HEK293 (cell line): ENCODE data around the gene AFF2.

Source experiments
- BCL11A ChIP-seq: fragments of 450-650 bp; formaldehyde crosslinking; IDR thresholded peaks from 2 replicates; pipeline ENCODE4 v1.5.1; 2016; ENCODE audit warnings: low read depth, missing biosample characterization, missing genetic modification characterization
- KLF1 ChIP-seq: fragments of 450-650 bp; formaldehyde crosslinking; IDR thresholded peaks from 2 replicates; pipeline ENCODE4 v1.5.1; 2016; ENCODE audit warnings: missing biosample characterization, missing genetic modification characterization
- SP3 ChIP-seq: fragments of 450-650 bp; formaldehyde crosslinking; IDR thresholded peaks from 2 replicates; pipeline ENCODE4 v1.5.1; 2016; ENCODE audit warnings: missing biosample characterization, missing genetic modification characterization
- TRIM28 ChIP-seq: IDR thresholded peaks from 2 replicates; pipeline ENCODE4 v1.6.1; 2011; ENCODE audit warnings: low read length, control low read depth, borderline replicate concordance
- ZNF114 ChIP-seq: fragments of 450-650 bp; formaldehyde crosslinking; IDR thresholded peaks from 2 replicates; pipeline ENCODE4 v1.5.0; 2017; ENCODE audit warnings: missing biosample characterization, missing genetic modification characterization
- ZNF174 ChIP-seq: fragments of 450-650 bp; formaldehyde crosslinking; IDR thresholded peaks from 2 replicates; pipeline ENCODE4 v1.5.0; 2017; ENCODE audit warnings: missing biosample characterization, mild to moderate bottlenecking, missing genetic modification characterization
- ZNF175 ChIP-seq: fragments of 450-650 bp; formaldehyde crosslinking; IDR thresholded peaks from 2 replicates; pipeline ENCODE4 v1.5.1; 2016; ENCODE audit warnings: missing biosample characterization, missing genetic modification characterization
- ZNF184 ChIP-seq: fragments of 450-650 bp; IDR thresholded peaks from 2 replicates; pipeline ENCODE4 v1.5.1; 2018; ENCODE audit warnings: missing biosample characterization, mild to moderate bottlenecking, missing genetic modification characterization
- ZNF335 ChIP-seq: fragments of 450-650 bp; formaldehyde crosslinking; conservative IDR thresholded peaks from 2 replicates; pipeline ENCODE4 v1.5.1; 2016; ENCODE audit warnings: missing biosample characterization, missing genetic modification characterization
- ZNF473 ChIP-seq: fragments of 450-650 bp; formaldehyde crosslinking; IDR thresholded peaks from 2 replicates; pipeline ENCODE4 v1.5.1; 2017; ENCODE audit warnings: missing biosample characterization, missing genetic modification characterization
- TF ChIP-seq, protein P1 (sequence below): fragments of 450-650 bp; formaldehyde crosslinking; IDR thresholded peaks from 2 replicates; pipeline ENCODE4 v1.5.1; 2016; ENCODE audit warnings: missing biosample characterization, missing genetic modification characterization
- TF ChIP-seq, protein P2 (sequence below): fragments of 450-650 bp; formaldehyde crosslinking; IDR thresholded peaks from 2 replicates; pipeline ENCODE4 v1.5.1; 2016; ENCODE audit warnings: missing biosample characterization, missing genetic modification characterization, low read depth
- TF ChIP-seq, protein P3 (sequence below): fragments of 450-650 bp; formaldehyde crosslinking; IDR thresholded peaks from 2 replicates; pipeline ENCODE4 v1.5.1; 2016; ENCODE audit warnings: missing biosample characterization, missing genetic modification characterization
- TF ChIP-seq, protein P4 (sequence below): fragments of 450-650 bp; formaldehyde crosslinking; IDR thresholded peaks from 2 replicates; pipeline ENCODE4 v1.5.1; 2016; ENCODE audit warnings: missing biosample characterization, missing genetic modification characterization

DNA sequence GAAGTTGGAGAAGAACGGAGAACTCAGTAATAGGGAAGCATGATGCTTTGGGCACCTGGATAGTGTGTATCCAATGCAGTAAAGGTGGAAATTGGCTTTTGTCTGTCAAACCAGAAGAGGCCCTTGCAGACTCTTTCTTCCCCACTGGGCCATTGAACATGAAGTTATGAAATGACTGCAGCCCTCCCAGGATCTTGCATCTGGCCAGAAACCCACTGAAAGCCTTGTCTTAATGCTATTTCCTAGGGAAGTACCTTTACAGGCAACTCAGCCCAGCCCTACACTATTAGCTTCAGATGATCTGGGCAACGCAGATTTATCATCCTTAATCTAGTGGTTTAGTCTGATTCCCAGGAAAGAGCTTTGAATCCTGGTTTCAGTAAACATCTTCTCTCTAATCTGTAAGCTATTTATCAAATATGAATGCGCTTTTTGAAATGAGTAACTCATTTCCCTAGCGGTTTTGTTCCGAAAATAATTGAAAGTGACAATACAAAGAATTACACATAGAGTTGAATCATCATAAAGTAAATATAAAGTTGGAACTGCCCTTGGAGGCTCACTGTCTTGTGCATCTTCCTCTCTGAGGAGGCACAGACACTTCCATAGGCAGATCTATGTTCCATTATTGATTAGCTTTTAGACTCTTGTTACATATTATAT is 540.6 kb downstream of the AFF2 start:
- TF ChIP-seq, protein P1, sequence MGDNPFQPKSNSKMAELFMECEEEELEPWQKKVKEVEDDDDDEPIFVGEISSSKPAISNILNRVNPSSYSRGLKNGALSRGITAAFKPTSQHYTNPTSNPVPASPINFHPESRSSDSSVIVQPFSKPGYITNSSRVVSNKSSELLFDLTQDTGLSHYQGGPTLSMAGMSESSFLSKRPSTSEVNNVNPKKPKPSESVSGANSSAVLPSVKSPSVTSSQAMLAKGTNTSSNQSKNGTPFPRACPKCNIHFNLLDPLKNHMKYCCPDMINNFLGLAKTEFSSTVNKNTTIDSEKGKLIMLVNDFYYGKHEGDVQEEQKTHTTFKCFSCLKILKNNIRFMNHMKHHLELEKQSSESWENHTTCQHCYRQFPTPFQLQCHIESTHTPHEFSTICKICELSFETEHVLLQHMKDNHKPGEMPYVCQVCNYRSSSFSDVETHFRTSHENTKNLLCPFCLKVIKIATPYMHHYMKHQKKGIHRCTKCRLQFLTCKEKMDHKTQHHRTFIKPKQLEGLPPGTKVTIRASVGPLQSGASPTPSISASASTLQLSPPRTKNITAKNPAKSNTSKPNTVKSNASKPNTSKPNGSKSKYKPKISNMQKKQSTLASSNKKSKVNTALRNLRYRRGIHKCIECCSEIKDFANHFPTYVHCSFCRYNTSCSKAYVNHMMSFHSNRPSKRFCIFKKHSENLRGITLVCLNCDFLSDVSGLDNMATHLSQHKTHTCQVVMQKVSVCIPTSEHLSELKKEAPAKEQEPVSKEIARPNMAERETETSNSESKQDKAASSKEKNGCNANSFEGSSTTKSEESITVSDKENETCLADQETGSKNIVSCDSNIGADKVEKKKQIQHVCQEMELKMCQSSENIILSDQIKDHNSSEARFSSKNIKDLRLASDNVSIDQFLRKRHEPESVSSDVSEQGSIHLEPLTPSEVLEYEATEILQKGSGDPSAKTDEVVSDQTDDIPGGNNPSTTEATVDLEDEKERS (tag by site-specific recombination) = no peak
- TF ChIP-seq, protein P2, sequence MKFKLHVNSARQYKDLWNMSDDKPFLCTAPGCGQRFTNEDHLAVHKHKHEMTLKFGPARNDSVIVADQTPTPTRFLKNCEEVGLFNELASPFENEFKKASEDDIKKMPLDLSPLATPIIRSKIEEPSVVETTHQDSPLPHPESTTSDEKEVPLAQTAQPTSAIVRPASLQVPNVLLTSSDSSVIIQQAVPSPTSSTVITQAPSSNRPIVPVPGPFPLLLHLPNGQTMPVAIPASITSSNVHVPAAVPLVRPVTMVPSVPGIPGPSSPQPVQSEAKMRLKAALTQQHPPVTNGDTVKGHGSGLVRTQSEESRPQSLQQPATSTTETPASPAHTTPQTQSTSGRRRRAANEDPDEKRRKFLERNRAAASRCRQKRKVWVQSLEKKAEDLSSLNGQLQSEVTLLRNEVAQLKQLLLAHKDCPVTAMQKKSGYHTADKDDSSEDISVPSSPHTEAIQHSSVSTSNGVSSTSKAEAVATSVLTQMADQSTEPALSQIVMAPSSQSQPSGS = no peak
- TF ChIP-seq SP3 (tag by site-specific recombination) = no peak
- TF ChIP-seq, protein P3, sequence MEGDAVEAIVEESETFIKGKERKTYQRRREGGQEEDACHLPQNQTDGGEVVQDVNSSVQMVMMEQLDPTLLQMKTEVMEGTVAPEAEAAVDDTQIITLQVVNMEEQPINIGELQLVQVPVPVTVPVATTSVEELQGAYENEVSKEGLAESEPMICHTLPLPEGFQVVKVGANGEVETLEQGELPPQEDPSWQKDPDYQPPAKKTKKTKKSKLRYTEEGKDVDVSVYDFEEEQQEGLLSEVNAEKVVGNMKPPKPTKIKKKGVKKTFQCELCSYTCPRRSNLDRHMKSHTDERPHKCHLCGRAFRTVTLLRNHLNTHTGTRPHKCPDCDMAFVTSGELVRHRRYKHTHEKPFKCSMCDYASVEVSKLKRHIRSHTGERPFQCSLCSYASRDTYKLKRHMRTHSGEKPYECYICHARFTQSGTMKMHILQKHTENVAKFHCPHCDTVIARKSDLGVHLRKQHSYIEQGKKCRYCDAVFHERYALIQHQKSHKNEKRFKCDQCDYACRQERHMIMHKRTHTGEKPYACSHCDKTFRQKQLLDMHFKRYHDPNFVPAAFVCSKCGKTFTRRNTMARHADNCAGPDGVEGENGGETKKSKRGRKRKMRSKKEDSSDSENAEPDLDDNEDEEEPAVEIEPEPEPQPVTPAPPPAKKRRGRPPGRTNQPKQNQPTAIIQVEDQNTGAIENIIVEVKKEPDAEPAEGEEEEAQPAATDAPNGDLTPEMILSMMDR = no peak
- TF ChIP-seq BCL11A = no peak
- TF ChIP-seq ZNF174 (tag by site-specific recombination) = no peak
- TF ChIP-seq, protein P4, sequence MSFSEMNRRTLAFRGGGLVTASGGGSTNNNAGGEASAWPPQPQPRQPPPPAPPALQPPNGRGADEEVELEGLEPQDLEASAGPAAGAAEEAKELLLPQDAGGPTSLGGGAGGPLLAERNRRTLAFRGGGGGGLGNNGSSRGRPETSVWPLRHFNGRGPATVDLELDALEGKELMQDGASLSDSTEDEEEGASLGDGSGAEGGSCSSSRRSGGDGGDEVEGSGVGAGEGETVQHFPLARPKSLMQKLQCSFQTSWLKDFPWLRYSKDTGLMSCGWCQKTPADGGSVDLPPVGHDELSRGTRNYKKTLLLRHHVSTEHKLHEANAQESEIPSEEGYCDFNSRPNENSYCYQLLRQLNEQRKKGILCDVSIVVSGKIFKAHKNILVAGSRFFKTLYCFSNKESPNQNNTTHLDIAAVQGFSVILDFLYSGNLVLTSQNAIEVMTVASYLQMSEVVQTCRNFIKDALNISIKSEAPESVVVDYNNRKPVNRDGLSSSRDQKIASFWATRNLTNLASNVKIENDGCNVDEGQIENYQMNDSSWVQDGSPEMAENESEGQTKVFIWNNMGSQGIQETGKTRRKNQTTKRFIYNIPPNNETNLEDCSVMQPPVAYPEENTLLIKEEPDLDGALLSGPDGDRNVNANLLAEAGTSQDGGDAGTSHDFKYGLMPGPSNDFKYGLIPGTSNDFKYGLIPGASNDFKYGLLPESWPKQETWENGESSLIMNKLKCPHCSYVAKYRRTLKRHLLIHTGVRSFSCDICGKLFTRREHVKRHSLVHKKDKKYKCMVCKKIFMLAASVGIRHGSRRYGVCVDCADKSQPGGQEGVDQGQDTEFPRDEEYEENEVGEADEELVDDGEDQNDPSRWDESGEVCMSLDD (tag by site-specific recombination) = no peak
- TF ChIP-seq ZNF184 (tag by site-specific recombination) = no peak
- no peak for TF ChIP-seq ZNF335 (tag by site-specific recombination)
- TF ChIP-seq KLF1 (tag by site-specific recombination) = no peak
- no peak for TF ChIP-seq ZNF473 (tag by site-specific recombination)
- TF ChIP-seq ZNF175 (tag by site-specific recombination) = no peak
- TF ChIP-seq TRIM28 = no peak
- TF ChIP-seq ZNF114 = no peak
